GM18511 (cell line): ENCODE data around the gene ARL15.
"Not testable (repeated sequence)": the region's sequence is repeated elsewhere in the genome, so short reads cannot be mapped to it uniquely, and the experiment has no call there.

Source experiments
- ATAC-seq: cut with Tn5 transposase; IDR thresholded peaks from one replicate; pipeline ENCODE4 v1.9.1; 2021; ENCODE audit warnings: mild to moderate bottlenecking, moderate library complexity; ENCODE audit not compliant: unreplicated experiment

Gene ARL15

DNA sequence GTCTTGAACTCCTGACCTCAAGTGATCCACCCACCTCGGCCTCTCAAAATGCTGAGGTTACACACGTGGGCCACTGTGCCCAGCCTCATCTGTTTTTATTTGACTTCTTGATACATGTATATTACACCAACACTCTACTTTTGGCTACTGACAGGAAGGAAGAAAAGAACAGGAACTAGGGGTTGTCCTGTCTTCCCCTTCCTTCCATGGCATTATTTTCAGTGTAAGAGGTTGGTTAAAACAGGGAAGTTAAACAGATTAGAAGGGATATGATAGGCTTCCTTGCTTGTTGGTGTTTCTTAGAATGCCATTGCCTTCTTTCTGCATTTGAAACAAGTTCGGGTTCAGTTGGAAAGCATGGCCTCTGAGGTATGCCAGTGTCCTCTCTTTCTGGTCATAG lies 437.1 kb downstream of the ARL15 start:
- ATAC-seq = no peak

DNA sequence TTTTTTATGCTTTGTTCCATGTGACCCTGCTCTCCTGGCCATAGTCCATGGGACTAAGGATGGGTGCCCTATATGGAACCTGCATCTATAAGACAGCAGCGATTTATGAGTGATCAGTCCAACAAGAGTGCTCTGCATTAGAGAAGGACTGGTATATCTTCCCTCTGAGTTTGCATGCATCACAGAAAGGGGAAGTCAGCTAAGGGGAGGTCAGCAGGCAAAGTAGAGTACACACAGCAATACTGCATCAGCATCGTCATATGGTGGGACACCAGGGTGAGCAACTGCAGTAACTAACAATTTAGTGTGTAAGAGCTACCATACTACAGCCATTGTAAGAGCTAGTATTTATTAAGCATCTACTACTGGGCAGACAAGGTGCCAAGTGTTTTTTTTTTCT lies 438.6 kb downstream of the ARL15 start:
- ATAC-seq = no peak

DNA sequence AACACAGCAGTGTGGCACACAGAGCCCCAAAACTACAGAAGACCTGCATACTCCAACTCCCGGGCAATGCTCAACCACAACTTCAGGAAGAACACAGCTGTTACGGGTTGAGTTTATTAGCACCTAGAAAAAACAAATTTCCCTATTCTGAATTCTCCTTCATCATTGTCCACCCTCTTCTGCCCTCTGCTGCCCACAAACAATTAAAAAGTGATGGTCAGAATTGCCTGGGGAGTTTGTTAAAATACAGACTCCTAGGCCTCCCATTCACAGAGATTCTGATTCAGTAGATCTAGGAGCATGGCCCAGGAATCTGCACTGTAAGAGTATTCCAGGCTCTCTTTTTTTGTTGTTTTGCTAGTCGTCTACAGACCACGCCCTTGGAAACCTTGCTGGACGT lies 439.3 kb downstream of the ARL15 start:
- ATAC-seq = no peak

DNA sequence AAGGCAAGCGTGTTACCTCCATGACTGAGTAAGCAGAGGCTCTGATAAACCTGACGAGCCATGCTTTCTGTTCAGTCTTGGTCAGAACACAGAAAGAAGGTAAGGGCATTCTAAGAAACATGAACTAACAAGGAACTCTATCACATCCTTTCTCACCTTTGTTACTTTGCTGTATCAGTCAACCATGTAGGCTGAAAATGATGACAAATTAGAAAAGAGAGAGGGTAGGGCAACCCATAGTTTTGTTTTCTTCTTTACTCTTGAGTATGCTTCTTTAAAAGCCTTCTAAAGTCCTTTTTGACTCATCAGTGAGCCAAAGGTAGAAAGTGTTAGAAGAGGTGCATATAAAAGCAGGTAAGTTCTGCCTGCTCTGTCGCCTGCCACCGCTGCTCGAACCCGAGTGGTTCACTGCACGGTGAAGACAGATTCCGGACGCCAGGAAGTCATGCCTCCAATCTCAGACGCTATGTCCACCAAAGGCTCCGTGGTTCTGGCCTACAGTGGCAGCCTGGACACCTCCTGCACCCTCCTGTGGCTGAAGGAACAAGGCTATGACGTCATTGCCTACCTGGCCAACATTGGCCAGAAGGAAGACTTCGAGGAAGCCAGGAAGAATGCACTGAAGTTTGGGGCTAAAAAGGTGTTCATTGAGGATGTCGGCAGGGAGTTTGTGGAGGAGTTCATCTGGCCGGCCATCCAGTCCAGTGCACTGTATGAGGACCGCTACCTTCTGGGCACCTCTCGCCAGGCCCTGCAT lies 451.5 kb downstream of the ARL15 start:
- no peak for ATAC-seq

DNA sequence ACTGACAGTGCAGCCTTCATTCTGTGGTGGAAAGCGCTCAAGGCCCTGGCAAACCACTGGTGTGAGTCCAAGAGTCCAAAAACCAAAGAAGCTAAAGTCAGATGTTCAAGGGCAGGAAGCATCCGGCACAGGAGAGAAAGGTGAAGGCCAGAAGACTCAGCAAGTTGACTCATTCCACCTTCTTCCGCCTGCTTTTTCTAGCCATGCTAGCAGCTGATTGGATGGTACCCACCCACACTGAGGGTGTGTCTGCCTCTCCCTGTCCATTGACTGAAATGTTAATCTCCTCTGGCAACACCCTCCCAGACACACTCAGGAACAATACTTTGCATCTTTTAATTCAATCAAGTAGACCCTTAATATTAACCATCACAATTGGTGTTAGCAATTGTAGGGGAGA lies 453.9 kb downstream of the ARL15 start:
- no peak for ATAC-seq

DNA sequence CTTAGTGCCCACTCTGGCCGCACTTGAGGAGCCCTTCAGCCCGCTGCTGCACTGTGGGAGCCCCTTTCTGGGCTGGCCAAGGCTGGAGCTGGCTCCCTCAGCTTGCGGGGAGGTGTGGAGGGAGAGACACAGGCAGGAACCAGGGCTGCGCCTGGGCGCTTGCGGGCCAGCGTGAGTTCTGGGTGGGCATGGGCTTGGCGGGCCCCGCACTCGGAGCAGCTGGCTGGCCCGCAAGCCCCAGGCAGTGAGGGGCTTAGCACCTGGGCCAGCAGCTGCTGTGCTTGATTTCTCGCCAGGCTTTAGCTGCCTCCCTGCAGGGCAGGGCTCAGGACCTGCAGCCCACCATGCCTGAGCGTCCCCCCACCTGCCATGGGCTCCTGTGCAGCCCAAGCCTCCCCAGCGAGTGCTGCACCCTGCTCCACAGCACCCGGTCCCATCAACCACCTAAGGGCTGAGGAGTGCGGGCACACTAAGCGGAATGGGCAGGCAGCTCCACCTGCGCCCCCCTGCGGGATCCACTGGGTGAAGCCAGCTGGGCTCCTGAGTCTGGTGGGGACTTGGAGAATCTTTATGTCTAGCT lies 473.4 kb downstream of the ARL15 start:
- not testable (repeated sequence) for ATAC-seq

DNA sequence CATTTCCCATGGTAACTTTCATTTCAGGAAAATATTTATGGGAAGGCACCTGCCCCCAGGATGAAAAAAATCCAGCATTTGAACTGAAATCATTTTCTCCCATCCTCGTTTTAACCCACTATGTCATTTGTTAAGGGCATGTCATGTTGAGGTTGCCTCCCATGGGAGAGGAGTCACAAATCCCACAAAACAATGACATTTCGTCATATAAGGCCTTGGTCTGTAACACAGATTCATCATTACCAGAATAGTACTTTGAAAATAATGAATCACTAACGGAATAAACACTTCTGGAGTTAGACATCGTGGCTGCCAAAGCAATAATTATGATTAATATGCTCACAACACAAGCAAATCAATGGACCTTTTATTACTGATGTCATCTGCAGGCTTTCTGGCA lies 475.9 kb downstream of the ARL15 start:
- ATAC-seq = no peak
